K562 (cell line): ENCODE results near the gene MTHFSD.

Source experiments
- CTCF ChIP-seq, 3 experiments: IDR thresholded peaks in 2 of 3; conservative IDR thresholded peaks in 1 of 3; 2 replicates each; pipeline ENCODE4 v1.5.1; 2011 to 2012; ENCODE audit warnings: low read length in 3 of 3, mild to moderate bottlenecking in 3 of 3, control low read depth in 2 of 3, improper control_type of control experiment in 1 of 3, inconsistent platforms in 1 of 3, low read depth in 1 of 3, mixed read lengths in 1 of 3, moderate library complexity in 1 of 3; ENCODE audit not compliant: insufficient read depth in 2 of 3
- MXD1 ChIP-seq: fragments of 250-450 bp; sonication (Bioruptor Pico); IDR thresholded peaks from 2 replicates; pipeline ENCODE4 v1.8.0; 2021; ENCODE audit warnings: borderline replicate concordance, mild to moderate bottlenecking, moderate library complexity; ENCODE audit not compliant: poor library complexity, severe bottlenecking
- MXI1 ChIP-seq: IDR thresholded peaks from 2 replicates; pipeline ENCODE4 v1.6.1; 2011; ENCODE audit warnings: low read depth, mild to moderate bottlenecking, improper control_type of control experiment, low read length
- SRF ChIP-seq, 2 experiments: fragments of 250-450, 450-650 bp in 1 of 2; sonication (Bioruptor Pico) in 1 of 2; sonication (generic) in 1 of 2; formaldehyde crosslinking; IDR thresholded peaks; 2 replicates each; pipeline versions ENCODE4 v1.5.0 to v1.5.1; 2020 to 2022; ENCODE audit warnings: mild to moderate bottlenecking in 1 of 2, missing genetic modification reagents in 1 of 2
- ZBTB40 ChIP-seq, 2 experiments: fragments of 450-650 bp in 1 of 2; sonication (generic) in 1 of 2; formaldehyde crosslinking in 1 of 2; IDR thresholded peaks; 2 replicates each; pipeline versions ENCODE4 v1.7.1 to v1.9.0; 2016 to 2022; ENCODE audit warnings: inconsistent platforms in 1 of 2, mild to moderate bottlenecking in 1 of 2, missing genetic modification reagents in 1 of 2
- ZBTB9 ChIP-seq: fragments of 450-650 bp; formaldehyde crosslinking; IDR thresholded peaks from 2 replicates; pipeline ENCODE4 v1.4.0; 2020; ENCODE audit warnings: mild to moderate bottlenecking, moderate library complexity
- ZNF511 ChIP-seq: sonication (generic); formaldehyde crosslinking; IDR thresholded peaks from 2 replicates; pipeline ENCODE4 v1.8.0; 2022; ENCODE audit warnings: mild to moderate bottlenecking, missing genetic modification reagents

- TF ChIP-seq ZBTB9 (CRISPR knock-in tag) = no peak
- no peak for TF ChIP-seq SRF (CRISPR knock-in tag; IDR thresholded peaks at IDR 0.05)
- TF ChIP-seq MXD1 = no peak
- no peak for TF ChIP-seq CTCF (IDR thresholded peaks at IDR 0.05 in 2 of 3, conservative IDR thresholded peaks at IDR 0.05 in 1 of 3; ENCODE audit: insufficient read depth in 2 of 3, low read depth in 1 of 3, low read length in 3 of 3)
- TF ChIP-seq ZNF511 = no peak
- no peak for TF ChIP-seq ZBTB40 (IDR thresholded peaks at IDR 0.05)
- TF ChIP-seq ZBTB40 (CRISPR knock-in tag; IDR thresholded peaks at IDR 0.05) = no peak
- TF ChIP-seq MXI1 = no peak
Measured at GRCh38 chr16:86532526-86532815, 22.6 kb downstream of the MTHFSD start.
